ENCODE data around the gene SMURF1. TPM values are rescaled to one million over a fixed set of nuclear protein-coding genes. Genes with fewer than 3 reads are reported as not detected.

The SMURF1 gene
- polyA plus RNA-seq, 1 donor from 2014 or later, result 22.9 TPM

DNA sequence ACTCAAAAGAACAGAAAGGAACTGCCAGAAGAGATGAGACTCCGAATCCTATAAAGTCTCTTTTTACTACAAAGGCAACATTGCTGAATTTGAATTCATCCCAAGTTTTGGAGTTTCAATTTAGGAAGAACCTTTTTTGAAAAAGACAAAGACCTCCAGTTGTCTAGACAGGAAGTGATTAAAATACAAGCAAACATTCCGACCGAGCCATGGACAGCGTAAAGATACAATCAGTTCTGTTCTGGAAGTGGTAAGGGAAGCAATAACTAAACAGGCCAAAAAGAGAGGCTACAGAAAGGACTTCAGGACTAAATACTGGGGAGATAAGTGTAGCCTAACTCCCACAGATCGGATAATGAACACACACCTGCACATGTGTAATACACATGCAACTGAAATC lies 101.0 kb downstream of the SMURF1 start:
- TF ChIP-seq RAD21 (conservative IDR thresholded peaks at IDR 0.05) (no peak), SMC3 (conservative IDR thresholded peaks at IDR 0.05; ENCODE audit: poor library complexity) (no peak), TAF1 (IDR thresholded peaks at IDR 0.05; ENCODE audit: low read depth) (no peak), EZH2 (IDR thresholded peaks at IDR 0.05; ENCODE audit: borderline replicate concordance, insufficient read depth, low read length, poor library complexity, severe bottlenecking) (no peak), POLR2AphosphoS5 (IDR thresholded peaks at IDR 0.05) (no peak), MXI1 (conservative IDR thresholded peaks at IDR 0.05; ENCODE audit: poor library complexity, severe bottlenecking) (no peak), EP300 (conservative IDR thresholded peaks at IDR 0.05; ENCODE audit: poor library complexity, severe bottlenecking) (no peak)
- TF ChIP-seq, protein P1, sequence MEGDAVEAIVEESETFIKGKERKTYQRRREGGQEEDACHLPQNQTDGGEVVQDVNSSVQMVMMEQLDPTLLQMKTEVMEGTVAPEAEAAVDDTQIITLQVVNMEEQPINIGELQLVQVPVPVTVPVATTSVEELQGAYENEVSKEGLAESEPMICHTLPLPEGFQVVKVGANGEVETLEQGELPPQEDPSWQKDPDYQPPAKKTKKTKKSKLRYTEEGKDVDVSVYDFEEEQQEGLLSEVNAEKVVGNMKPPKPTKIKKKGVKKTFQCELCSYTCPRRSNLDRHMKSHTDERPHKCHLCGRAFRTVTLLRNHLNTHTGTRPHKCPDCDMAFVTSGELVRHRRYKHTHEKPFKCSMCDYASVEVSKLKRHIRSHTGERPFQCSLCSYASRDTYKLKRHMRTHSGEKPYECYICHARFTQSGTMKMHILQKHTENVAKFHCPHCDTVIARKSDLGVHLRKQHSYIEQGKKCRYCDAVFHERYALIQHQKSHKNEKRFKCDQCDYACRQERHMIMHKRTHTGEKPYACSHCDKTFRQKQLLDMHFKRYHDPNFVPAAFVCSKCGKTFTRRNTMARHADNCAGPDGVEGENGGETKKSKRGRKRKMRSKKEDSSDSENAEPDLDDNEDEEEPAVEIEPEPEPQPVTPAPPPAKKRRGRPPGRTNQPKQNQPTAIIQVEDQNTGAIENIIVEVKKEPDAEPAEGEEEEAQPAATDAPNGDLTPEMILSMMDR (IDR thresholded peaks at IDR 0.05; ENCODE audit: poor library complexity, severe bottlenecking), result no peak
- TF ChIP-seq, protein P2, sequence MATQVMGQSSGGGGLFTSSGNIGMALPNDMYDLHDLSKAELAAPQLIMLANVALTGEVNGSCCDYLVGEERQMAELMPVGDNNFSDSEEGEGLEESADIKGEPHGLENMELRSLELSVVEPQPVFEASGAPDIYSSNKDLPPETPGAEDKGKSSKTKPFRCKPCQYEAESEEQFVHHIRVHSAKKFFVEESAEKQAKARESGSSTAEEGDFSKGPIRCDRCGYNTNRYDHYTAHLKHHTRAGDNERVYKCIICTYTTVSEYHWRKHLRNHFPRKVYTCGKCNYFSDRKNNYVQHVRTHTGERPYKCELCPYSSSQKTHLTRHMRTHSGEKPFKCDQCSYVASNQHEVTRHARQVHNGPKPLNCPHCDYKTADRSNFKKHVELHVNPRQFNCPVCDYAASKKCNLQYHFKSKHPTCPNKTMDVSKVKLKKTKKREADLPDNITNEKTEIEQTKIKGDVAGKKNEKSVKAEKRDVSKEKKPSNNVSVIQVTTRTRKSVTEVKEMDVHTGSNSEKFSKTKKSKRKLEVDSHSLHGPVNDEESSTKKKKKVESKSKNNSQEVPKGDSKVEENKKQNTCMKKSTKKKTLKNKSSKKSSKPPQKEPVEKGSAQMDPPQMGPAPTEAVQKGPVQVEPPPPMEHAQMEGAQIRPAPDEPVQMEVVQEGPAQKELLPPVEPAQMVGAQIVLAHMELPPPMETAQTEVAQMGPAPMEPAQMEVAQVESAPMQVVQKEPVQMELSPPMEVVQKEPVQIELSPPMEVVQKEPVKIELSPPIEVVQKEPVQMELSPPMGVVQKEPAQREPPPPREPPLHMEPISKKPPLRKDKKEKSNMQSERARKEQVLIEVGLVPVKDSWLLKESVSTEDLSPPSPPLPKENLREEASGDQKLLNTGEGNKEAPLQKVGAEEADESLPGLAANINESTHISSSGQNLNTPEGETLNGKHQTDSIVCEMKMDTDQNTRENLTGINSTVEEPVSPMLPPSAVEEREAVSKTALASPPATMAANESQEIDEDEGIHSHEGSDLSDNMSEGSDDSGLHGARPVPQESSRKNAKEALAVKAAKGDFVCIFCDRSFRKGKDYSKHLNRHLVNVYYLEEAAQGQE (IDR thresholded peaks at IDR 0.05; ENCODE audit: borderline replicate concordance), result no peak
- no peak overlapping the region for H3K4me3 ChIP-seq (ENCODE audit: low read length)
- H3K27me3 ChIP-seq (ENCODE audit: insufficient read depth, low read depth, low read length), result no peaks in the 10 kb centered on the region
- H2AFZ ChIP-seq (ENCODE audit: low read depth, low read length), result no peak overlapping the region
- H3F3A ChIP-seq (ENCODE audit: insufficient read depth, low read length, poor library complexity, severe bottlenecking), result no peaks in the 10 kb centered on the region
- H3K9me3 ChIP-seq (ENCODE audit: low read length), result no peaks in the 10 kb centered on the region
- no peaks in the 10 kb centered on the region for H3K79me2 ChIP-seq (replicated peaks; ENCODE audit: insufficient read depth, low read length)
- H3K27ac ChIP-seq (ENCODE audit: low read length), result no peak overlapping the region
- H3K36me3 ChIP-seq (ENCODE audit: insufficient read depth, low read length), result no peaks in the 10 kb centered on the region
- no peaks in the 10 kb centered on the region for H4K20me1 ChIP-seq (ENCODE audit: insufficient read depth)
- H3K9ac ChIP-seq (ENCODE audit: low read length), result no peak overlapping the region
- H3K9me2 ChIP-seq (ENCODE audit: insufficient read depth, low read length), result no peaks in the 10 kb centered on the region
- H3K4me2 ChIP-seq (ENCODE audit: low read length), result no peak overlapping the region

GRCh38 chr7:99041526-99041925 lies 102.4 kb downstream of the SMURF1 start:
- no peaks in the 10 kb centered on the region for H3K9me3 ChIP-seq (ENCODE audit: low read length)
- no peaks in the 10 kb centered on the region for H4K20me1 ChIP-seq (ENCODE audit: insufficient read depth)
- no peaks in the 10 kb centered on the region for H3K27me3 ChIP-seq (ENCODE audit: insufficient read depth, low read depth, low read length)
- H3K9me2 ChIP-seq (ENCODE audit: insufficient read depth, low read length), result no peaks in the 10 kb centered on the region
- no peaks in the 10 kb centered on the region for H3K79me2 ChIP-seq (replicated peaks; ENCODE audit: insufficient read depth, low read length)
- TF ChIP-seq SMC3 (conservative IDR thresholded peaks at IDR 0.05; ENCODE audit: poor library complexity), result no peak
- no peak overlapping the region for H2AFZ ChIP-seq (ENCODE audit: low read depth, low read length)
- H3K4me3 ChIP-seq (ENCODE audit: low read length), result no peak overlapping the region
- H3K4me2 ChIP-seq (ENCODE audit: low read length), result no peak overlapping the region
- no peak overlapping the region for H3K9ac ChIP-seq (ENCODE audit: low read length)
- H3K27ac ChIP-seq (ENCODE audit: low read length), result no peak overlapping the region
- H3K36me3 ChIP-seq (ENCODE audit: insufficient read depth, low read length), result no peaks in the 10 kb centered on the region
- H3F3A ChIP-seq (ENCODE audit: insufficient read depth, low read length, poor library complexity, severe bottlenecking), result no peaks in the 10 kb centered on the region
